ENCODE data around the gene ABCB9. TPM values are rescaled to one million over a fixed set of nuclear protein-coding genes. Genes with fewer than 3 reads are reported as not detected.

Gene ABCB9
- total and polyA plus RNA-seq, 2 of the 8 experiments (the other 6 are each of a cell fraction or from before 2014, with no cell fraction given): 3.8 to 8.0 TPM

DNA sequence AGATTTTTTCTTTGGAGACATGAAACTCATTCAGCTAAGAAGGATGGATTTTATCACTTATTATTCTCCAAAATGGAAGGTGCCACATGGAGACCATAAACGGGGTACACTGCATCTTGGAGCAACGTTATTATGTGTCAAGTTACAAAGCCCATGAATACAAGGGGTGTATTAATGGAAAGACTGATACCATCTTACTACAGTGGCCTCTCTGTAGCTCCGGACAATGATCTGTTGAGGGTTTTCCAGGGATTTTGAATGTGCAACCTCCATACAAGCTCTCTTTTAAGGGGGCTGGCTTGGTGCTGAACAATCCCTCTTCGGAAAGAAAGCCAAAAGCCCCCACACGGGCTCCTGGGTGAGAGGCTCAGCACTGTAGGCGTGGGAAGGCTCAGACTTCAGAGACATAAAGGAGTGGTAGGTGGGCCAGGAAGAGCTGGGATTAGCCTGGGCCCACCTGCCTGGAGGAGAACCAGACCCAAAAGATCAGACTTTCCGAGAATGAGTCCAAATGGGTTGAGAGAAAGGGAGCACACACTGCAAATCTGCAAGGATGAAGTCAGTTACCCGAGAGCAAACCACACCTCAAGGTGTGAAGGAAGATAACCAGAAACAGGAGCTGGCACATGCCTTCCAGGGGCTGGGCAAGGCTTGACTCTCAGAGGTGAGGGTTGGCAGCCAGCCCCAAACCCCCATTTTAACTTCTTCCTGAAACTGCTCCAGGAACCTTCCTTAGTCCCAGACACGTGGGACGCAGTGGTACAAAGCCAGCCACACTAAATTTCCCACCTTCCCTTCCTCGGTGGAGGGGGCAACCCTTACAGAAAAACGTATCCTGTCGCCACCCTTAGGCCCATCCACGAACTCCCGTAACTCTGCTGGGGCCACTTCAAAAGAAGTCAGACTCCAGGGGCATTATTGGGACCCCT, 71.8 kb downstream of the ABCB9 start:
- Histone ChIP-seq H2BK120ac (replicated peaks; ENCODE audit: low read depth, low read length) (no peak overlapping the region), H2AFZ (ENCODE audit: low read length) (no peak overlapping the region), H3K56ac (replicated peaks; ENCODE audit: insufficient read length, low read depth, low read length) (no peak overlapping the region), H4K91ac (replicated peaks; ENCODE audit: insufficient read length, low read length) (no peak overlapping the region), H4K20me1 (replicated peaks in 1 of 2; ENCODE audit: control insufficient read depth in 1 of 2, insufficient read depth in 2 of 2, low read length in 2 of 2) (peaks cover 4 to 9% of the 10 kb centered on the region in 2 experiments), H2AK5ac (ENCODE audit: low read depth, low read length) (0 out of 2 replicates have a peak overlapping the region, but pooled peaks have one; percentile 43), H3K9ac (replicated peaks in 1 of 4; ENCODE audit: extremely low read depth in 1 of 4, low read depth in 3 of 4, low read length in 3 of 4) (peak overlapping the region in 1 of 4 experiments; percentile 13; a peak in 1 of 7 replicates), H3K23ac (ENCODE audit: insufficient read length) (no peak overlapping the region), H3K4me3 (ENCODE audit: extremely low read depth in 1 of 4, insufficient read depth in 2 of 4, low read depth in 3 of 4, low read length in 4 of 4) (peak overlapping the region; percentile 46 to 91 (median 74); a peak in 5 of 8 replicates), H2BK15ac (ENCODE audit: low read length) (no peak overlapping the region), H2BK12ac (ENCODE audit: low read depth, low read length) (peak overlapping the region; percentile 39; the same call in 1 of the 2 replicates), H3K4ac (replicated peaks; ENCODE audit: insufficient read length, low read depth, low read length) (no peak overlapping the region), H3K79me1 (ENCODE audit: low read depth, low read length) (no peaks in the 10 kb centered on the region; the same call in 1 of the 2 replicates), H3K36me3 (ENCODE audit: control insufficient read depth in 2 of 4, insufficient read depth in 4 of 4, low read length in 3 of 4) (no peaks in the 10 kb centered on the region), H3K14ac (ENCODE audit: insufficient read length) (no peak overlapping the region), H3K18ac (ENCODE audit: extremely low read depth, low read length) (no peak overlapping the region), H3K27me3 (replicated peaks in 1 of 4; ENCODE audit: control insufficient read depth in 3 of 4, extremely low read depth in 1 of 4, insufficient read depth in 3 of 4, low read length in 3 of 4) (peaks cover 3 to 28% (median 20%) of the 10 kb centered on the region in 4 experiments), H2BK5ac (ENCODE audit: low read depth, low read length) (no peak overlapping the region), H3K23me2 (ENCODE audit: low read depth, low read length) (peaks cover 4% of the 10 kb centered on the region; the same call in 1 of the 2 replicates), H3K9me3 (ENCODE audit: insufficient read depth in 2 of 2, low read depth in 1 of 2, low read length in 1 of 2) (no peaks in the 10 kb centered on the region), H3K4me1 (replicated peaks in 1 of 4; ENCODE audit: control insufficient read depth in 3 of 4, insufficient read depth in 4 of 4, low read length in 3 of 4) (peaks cover 6 to 19% (median 8%) of the 10 kb centered on the region in 4 experiments; a peak in 6 of 7 replicates), H3K79me2 (ENCODE audit: control insufficient read depth in 1 of 2, insufficient read depth in 2 of 2, low read length in 2 of 2) (peaks cover 0 to 39% of the 10 kb centered on the region in 2 experiments; a peak in 2 of 4 replicates), H3K4me2 (ENCODE audit: insufficient read depth in 1 of 2, low read depth in 2 of 2, low read length in 2 of 2) (peak overlapping the region; percentile 69 to 94), H4K8ac (ENCODE audit: extremely low read depth, insufficient read depth, low read length) (no peak overlapping the region), H3K27ac (ENCODE audit: low read depth, low read length) (no peak overlapping the region), H4K5ac (ENCODE audit: insufficient read length, low read depth, low read length) (no peak overlapping the region), H2BK20ac (ENCODE audit: low read length) (no peak overlapping the region)
- WGBS, 2 experiments (ENCODE audit: extremely low coverage in 1 of 2, insufficient coverage in 1 of 2, insufficient read length in 1 of 2, insufficient replicate concordance in 2 of 2, low coverage in 1 of 2, low lambda C conversion rate in 2 of 2, missing lambda C conversion rate in 1 of 2): 81% methylated on average over 15 of the region's 15 CpGs; no CpG with 5 or more reads in 1 of the 2 experiments
- DNase-seq (ENCODE audit: low read depth in 1 of 2, low spot score in 2 of 2): no peak
- ChIA-PET POLR2A (ENCODE audit: partially characterized antibody) (interaction anchor here (0.6 to 1.7 kb wide), 5 partner anchors 8 to 169 kb away, joined by 3 to 4 read pairs (median 3); no protein-coding TSS in a partner anchor), CTCF (ENCODE audit: partially characterized antibody) (interaction anchor here (0.5 to 2.7 kb wide), 7 partner anchors 12 to 544 kb away, joined by 3 to 8 read pairs (median 4); no protein-coding TSS in a partner anchor)
- FAIRE-seq: no peak
- TF ChIP-seq ASH2L (IDR thresholded peaks at IDR 0.05; ENCODE audit: low read length) (no peak), RAD21 (IDR thresholded peaks at IDR 0.05 in 1 of 2, conservative IDR thresholded peaks at IDR 0.05 in 1 of 2; ENCODE audit: low read depth in 2 of 2, low read length in 2 of 2) (no peak), POLR2AphosphoS5 (IDR thresholded peaks at IDR 0.05; ENCODE audit: low read depth, low read length) (no peak), EP300 (IDR thresholded peaks at IDR 0.05; ENCODE audit: borderline replicate concordance in 1 of 2, low read depth in 2 of 2, low read length in 2 of 2) (no peak), BCL11A (IDR thresholded peaks at IDR 0.05; ENCODE audit: low read depth in 2 of 2, low read length in 2 of 2) (no peak), CREB1 (IDR thresholded peaks at IDR 0.05) (no peak), GABPA (IDR thresholded peaks at IDR 0.05; ENCODE audit: borderline replicate concordance, insufficient read depth, low read length) (no peak), ZNF274 (IDR thresholded peaks at IDR 0.05; ENCODE audit: borderline replicate concordance, extremely low read depth, low read length) (no peak)
- TF ChIP-seq, protein P1, sequence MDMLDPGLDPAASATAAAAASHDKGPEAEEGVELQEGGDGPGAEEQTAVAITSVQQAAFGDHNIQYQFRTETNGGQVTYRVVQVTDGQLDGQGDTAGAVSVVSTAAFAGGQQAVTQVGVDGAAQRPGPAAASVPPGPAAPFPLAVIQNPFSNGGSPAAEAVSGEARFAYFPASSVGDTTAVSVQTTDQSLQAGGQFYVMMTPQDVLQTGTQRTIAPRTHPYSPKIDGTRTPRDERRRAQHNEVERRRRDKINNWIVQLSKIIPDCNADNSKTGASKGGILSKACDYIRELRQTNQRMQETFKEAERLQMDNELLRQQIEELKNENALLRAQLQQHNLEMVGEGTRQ (IDR thresholded peaks at IDR 0.05; ENCODE audit: low read length): no peak

Data from H1 (cell line).